Tibial nerve (tissue), 4 donors: Measurements from ENCODE around the gene CCDC69.

Experiments
- EP300 ChIP-seq, 2 donors: sonication (generic); formaldehyde crosslinking; IDR thresholded peaks; one replicate each; pipeline ENCODE4 v1.6.1; 2017; ENCODE audit warnings: antibody characterized with exemption in 2 of 2, mild to moderate bottlenecking in 1 of 2
- POLR2A ChIP-seq, 2 donors: fragments of 450-650 bp; IDR thresholded peaks; one replicate each; pipeline ENCODE4 v1.6.1; 2017; ENCODE audit warnings: antibody characterized with exemption in 2 of 2, mild to moderate bottlenecking in 2 of 2, moderate library complexity in 2 of 2
- TF ChIP-seq, protein P1 (sequence below), 5 experiments: fragments of 200-600 bp in 3 of 5; fragments of 450-650 bp in 2 of 5; sonication (generic) in 3 of 5; IDR thresholded peaks; one replicate each; pipeline ENCODE4 v1.5.1; 2016 to 2019; ENCODE audit warnings: antibody characterized with exemption in 5 of 5, mild to moderate bottlenecking in 3 of 5, moderate library complexity in 2 of 5

DNA sequence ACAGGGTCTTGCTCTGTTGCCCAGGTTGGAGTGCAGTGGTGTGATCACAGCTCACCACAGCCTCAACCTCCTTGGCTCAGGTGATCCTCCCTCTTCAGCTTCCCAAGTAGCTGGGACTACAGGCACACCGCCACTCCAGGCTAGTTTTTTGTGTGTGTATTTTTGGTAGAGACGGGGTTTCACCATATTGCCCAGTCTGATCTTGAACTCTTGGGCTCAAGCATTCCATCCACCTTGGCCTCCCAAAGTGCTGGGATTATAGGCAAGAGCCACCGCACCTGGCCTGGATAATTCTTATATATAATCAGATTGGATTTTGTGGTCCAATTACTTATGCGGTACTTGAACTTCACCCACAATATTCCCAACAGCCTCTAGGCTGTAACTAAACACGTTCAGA, 19.8 kb downstream of the CCDC69 start:
- TF ChIP-seq, protein P1, sequence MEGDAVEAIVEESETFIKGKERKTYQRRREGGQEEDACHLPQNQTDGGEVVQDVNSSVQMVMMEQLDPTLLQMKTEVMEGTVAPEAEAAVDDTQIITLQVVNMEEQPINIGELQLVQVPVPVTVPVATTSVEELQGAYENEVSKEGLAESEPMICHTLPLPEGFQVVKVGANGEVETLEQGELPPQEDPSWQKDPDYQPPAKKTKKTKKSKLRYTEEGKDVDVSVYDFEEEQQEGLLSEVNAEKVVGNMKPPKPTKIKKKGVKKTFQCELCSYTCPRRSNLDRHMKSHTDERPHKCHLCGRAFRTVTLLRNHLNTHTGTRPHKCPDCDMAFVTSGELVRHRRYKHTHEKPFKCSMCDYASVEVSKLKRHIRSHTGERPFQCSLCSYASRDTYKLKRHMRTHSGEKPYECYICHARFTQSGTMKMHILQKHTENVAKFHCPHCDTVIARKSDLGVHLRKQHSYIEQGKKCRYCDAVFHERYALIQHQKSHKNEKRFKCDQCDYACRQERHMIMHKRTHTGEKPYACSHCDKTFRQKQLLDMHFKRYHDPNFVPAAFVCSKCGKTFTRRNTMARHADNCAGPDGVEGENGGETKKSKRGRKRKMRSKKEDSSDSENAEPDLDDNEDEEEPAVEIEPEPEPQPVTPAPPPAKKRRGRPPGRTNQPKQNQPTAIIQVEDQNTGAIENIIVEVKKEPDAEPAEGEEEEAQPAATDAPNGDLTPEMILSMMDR (IDR thresholded peaks at IDR 0.05) = no peak
- TF ChIP-seq POLR2A (IDR thresholded peaks at IDR 0.05) (no peak), EP300 (IDR thresholded peaks at IDR 0.05) (no peak)
